GM06990 (cell line): Measurements from ENCODE around the gene FEV.

Experiments
- DNase-seq: peaks from one replicate; pipeline ENCODE4 v3.0.0-alpha.2; 2011; ENCODE audit not compliant: insufficient read length; ENCODE audit errors: extremely low read depth
- H3K27me3 ChIP-seq: replicated peaks from 2 replicates; pipeline ENCODE4 v1.6.0; 2011; ENCODE audit warnings: low read length; ENCODE audit not compliant: control insufficient read depth, insufficient read depth
- H3K36me3 ChIP-seq: 2 replicates; pipeline ENCODE4 v1.5.1; 2011; ENCODE audit warnings: low read length; ENCODE audit not compliant: control insufficient read depth, insufficient read depth
- H3K4me3 ChIP-seq: replicated peaks from 2 replicates; pipeline ENCODE4 v1.5.1; 2011; ENCODE audit warnings: low read depth, mild to moderate bottlenecking, control low read depth, low read length
- CTCF ChIP-seq: IDR thresholded peaks from 2 replicates; pipeline ENCODE4 v1.5.1; 2011; ENCODE audit warnings: low read length, control low read depth, mild to moderate bottlenecking, inconsistent platforms; ENCODE audit not compliant: insufficient read depth, poor library complexity, severe bottlenecking

FEV gene

DNA sequence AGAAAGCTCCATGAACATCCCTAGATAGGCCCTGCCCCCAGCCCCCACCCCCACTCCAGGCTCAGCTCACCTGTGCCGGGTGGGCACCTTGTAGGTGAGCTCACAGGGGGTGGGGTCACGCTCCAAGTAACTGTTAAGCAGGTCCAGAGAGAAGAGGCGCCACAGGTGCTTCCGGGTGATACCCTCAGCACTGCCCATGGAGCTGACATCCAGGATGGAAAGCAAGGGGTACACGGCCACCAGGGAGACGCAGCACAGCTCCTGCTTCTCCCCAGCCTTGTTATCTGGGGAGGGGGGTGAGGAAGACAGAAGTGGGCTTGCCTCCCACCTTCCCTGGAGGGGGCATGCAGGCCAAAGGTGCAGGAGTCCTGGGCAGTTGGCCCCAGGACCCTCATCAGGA is 34.5 kb upstream of the FEV start:
- DNase-seq: no peak
- TF ChIP-seq CTCF: no peak

DNA sequence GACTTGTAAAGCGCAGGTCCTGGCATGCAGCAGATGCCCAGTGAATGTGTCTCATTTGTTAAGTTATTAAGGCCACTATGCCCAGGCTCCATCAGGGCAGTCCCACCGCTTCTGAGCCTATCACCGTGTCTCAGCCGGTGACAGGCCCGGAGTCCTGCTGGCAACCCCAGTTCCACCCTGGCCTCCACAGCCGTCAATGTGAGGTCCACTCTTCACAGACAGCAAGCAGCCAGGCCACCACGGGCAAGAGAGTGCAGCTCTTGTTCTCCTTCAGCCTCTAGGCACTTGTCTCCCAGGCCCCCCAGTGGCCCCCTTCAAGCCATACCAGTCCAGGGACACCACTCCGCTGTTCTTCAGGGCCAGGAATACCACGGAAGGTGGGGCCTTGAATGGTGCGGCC is 33.7 kb upstream of the FEV start:
- TF ChIP-seq CTCF: no peak
- Histone ChIP-seq H3K27me3 (peaks cover 1% of the 10 kb centered on the region; the same call in 1 of the 2 replicates), H3K36me3 (no peaks in the 10 kb centered on the region), H3K4me3 (no peak overlapping the region)
- DNase-seq: no peak

More for the DNA sequence above, 34.5 kb upstream of the FEV start:
- Histone ChIP-seq H3K36me3 (no peaks in the 10 kb centered on the region), H3K4me3 (no peak overlapping the region), H3K27me3 (peaks cover 1% of the 10 kb centered on the region; the same call in 1 of the 2 replicates)

- Histone ChIP-seq H3K36me3 (no peaks in the 10 kb centered on the region), H3K4me3 (no peak overlapping the region), H3K27me3 (peaks cover 1% of the 10 kb centered on the region; the same call in 1 of the 2 replicates)
- DNase-seq: no peak
- no peak for TF ChIP-seq CTCF
Observed at GRCh38 chr2:219018286-219018685, 33.3 kb upstream of the FEV start.

DNA sequence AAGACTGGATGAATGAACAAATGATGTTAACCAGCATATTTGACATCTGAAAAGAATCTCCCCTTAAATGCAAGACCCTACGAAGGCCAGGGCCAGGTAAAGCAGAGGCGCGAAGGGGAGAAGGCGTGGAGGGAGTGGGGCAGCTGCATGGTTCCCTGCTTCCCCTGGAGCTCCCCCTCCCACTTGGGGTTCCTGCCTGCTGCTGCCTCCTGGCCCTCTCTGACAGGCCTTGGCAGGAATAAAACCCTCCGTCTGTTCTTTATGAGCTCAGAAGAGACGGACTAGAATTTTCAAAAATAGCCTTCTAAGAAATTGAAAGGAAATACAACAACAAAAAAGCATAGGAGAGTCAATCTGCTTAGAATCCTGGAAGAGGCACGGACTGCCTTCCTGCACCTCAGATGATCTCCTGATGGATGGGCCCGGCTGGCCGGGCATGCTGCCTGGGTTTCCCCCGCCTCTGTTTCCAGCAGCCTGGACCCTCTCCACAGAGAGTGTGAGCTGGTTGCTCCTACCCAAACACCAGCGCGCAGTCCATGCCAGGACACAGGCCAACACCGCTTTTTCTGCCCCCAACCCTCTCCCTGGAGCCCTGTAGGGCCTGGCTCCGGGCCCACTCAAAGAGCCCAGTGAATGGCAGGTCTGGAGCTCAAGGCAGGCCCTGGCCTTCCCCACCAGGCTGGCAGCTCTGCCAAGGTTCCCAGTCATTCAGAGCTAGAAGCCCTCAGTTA is 32.4 kb upstream of the FEV start:
- Histone ChIP-seq H3K4me3 (no peak overlapping the region), H3K27me3 (peaks cover 1% of the 10 kb centered on the region; the same call in 1 of the 2 replicates), H3K36me3 (no peaks in the 10 kb centered on the region)
- no peak for TF ChIP-seq CTCF
- DNase-seq: no peak

GRCh38 chr2:219016721-219017120 is 31.7 kb upstream of the FEV start:
- no peak for DNase-seq
- Histone ChIP-seq H3K27me3 (peaks cover 1% of the 10 kb centered on the region; the same call in 1 of the 2 replicates), H3K4me3 (no peak overlapping the region), H3K36me3 (no peaks in the 10 kb centered on the region)
- no peak for TF ChIP-seq CTCF
